Epithelial cell of proximal tubule (primary cell): ENCODE data around the gene CNBP. TPM values are rescaled to one million over a fixed set of nuclear protein-coding genes. Genes with fewer than 3 reads are reported as not detected.

Experiments used
- DNase-seq: peaks from one replicate; pipeline ENCODE4 v3.0.0-alpha.2; 2011; ENCODE audit warnings: low read depth
- H3K4me3 ChIP-seq: 2 replicates; pipeline ENCODE4 v1.5.1; 2011; ENCODE audit warnings: low read depth, mild to moderate bottlenecking, low read length
- CTCF ChIP-seq: conservative IDR thresholded peaks from 2 replicates; pipeline ENCODE4 v1.5.1; 2012; ENCODE audit warnings: low read depth, mild to moderate bottlenecking, low read length
- total RNA-seq: library from RNA; depleted of rRNA; stranded (reverse); fragments of >200 nt; gene quantifications from 2 replicates; pipeline ENCODE4 v1.2.3, GENCODE V29; 2015

Gene CNBP
- total RNA-seq, 1 donor from 2014 or later: 292 TPM

GRCh38 chr3:129218742-129219141 lies 35.0 kb upstream of the CNBP start:
- H3K4me3 ChIP-seq: no peak overlapping the region
- TF ChIP-seq CTCF: no peak
- DNase-seq: no peak

GRCh38 chr3:129213238-129213637 lies 29.5 kb upstream of the CNBP start:
- no peak overlapping the region for H3K4me3 ChIP-seq
- no peak for TF ChIP-seq CTCF
- no peak for DNase-seq

- H3K4me3 ChIP-seq: no peak overlapping the region
- TF ChIP-seq CTCF: no peak
- DNase-seq: peak; percentile 89
These were observed 28.1 kb upstream of the CNBP start for GRCh38 chr3:129211772-129212171.

- no peak for DNase-seq
- no peak overlapping the region for H3K4me3 ChIP-seq
- no peak for TF ChIP-seq CTCF
These were observed 27.6 kb upstream of the CNBP start for GRCh38 chr3:129211345-129211744.

- TF ChIP-seq CTCF: no peak
These were observed 23.8 kb upstream of the CNBP start for GRCh38 chr3:129207479-129207878.

GRCh38 chr3:129205109-129205832 lies 21.6 kb upstream of the CNBP start:
- DNase-seq: no peak
- no peak for TF ChIP-seq CTCF
- H3K4me3 ChIP-seq: no peak overlapping the region

More at GRCh38 chr3:129207479-129207878, 23.8 kb upstream of the CNBP start:
- no peak for DNase-seq
- H3K4me3 ChIP-seq: no peak overlapping the region

GRCh38 chr3:129204473-129204872 lies 20.8 kb upstream of the CNBP start:
- no peak for DNase-seq
- TF ChIP-seq CTCF: no peak
- no peak overlapping the region for H3K4me3 ChIP-seq
